ENCODE measurements around the gene PNKD. TPM values are rescaled to one million over a fixed set of nuclear protein-coding genes. Genes with fewer than 3 reads are reported as not detected.
"Not testable (repeated sequence)": the region's sequence is repeated elsewhere in the genome, so short reads cannot be mapped to it uniquely, and the experiment has no call there.

PNKD gene
- total RNA-seq, 1 experiment from 2014 or later: 25.5 TPM

- DNase-seq (ENCODE audit: low read depth, low spot score): no peak
- in situ Hi-C loops (cut with HindIII; ENCODE audit: low pct_unique_long_range_greater_than_20kb, low sequenced_read_pairs): no loop called here
These were observed 3.9 kb upstream of the PNKD start for GRCh38 chr2:218266316-218266979.

- in situ Hi-C loops (cut with HindIII; ENCODE audit: low pct_unique_long_range_greater_than_20kb, low sequenced_read_pairs): no loop called here
- DNase-seq (ENCODE audit: low read depth, low spot score): no peak
These were observed 3.1 kb upstream of the PNKD start for GRCh38 chr2:218267259-218267658.

GRCh38 chr2:218270721-218271486, 585 bp downstream of the PNKD start:
- DNase-seq (ENCODE audit: low read depth, low spot score): no peak
- in situ Hi-C loops (cut with HindIII; ENCODE audit: low pct_unique_long_range_greater_than_20kb, low sequenced_read_pairs): no loop called here

- no peak for DNase-seq (ENCODE audit: low read depth, low spot score)
- in situ Hi-C loops (cut with HindIII; ENCODE audit: low pct_unique_long_range_greater_than_20kb, low sequenced_read_pairs): no loop called here
These were observed 1.1 kb downstream of the PNKD start for GRCh38 chr2:218271487-218271797.

- DNase-seq (ENCODE audit: low read depth, low spot score): no peak
- in situ Hi-C loops (cut with HindIII; ENCODE audit: low pct_unique_long_range_greater_than_20kb, low sequenced_read_pairs): no loop called here
These were observed 1.7 kb downstream of the PNKD start for GRCh38 chr2:218271865-218272530.

GRCh38 chr2:218272531-218273212, 2.4 kb downstream of the PNKD start:
- DNase-seq (ENCODE audit: low read depth, low spot score): peak; percentile 94
- in situ Hi-C loops (cut with HindIII; ENCODE audit: low pct_unique_long_range_greater_than_20kb, low sequenced_read_pairs): no loop called here

- in situ Hi-C loops (cut with HindIII; ENCODE audit: low pct_unique_long_range_greater_than_20kb, low sequenced_read_pairs); DNase-seq (ENCODE audit: low read depth, low spot score): not testable (repeated sequence)
These were observed 3.0 kb downstream of the PNKD start for GRCh38 chr2:218273214-218273907.

- no peak for DNase-seq (ENCODE audit: low read depth, low spot score)
- in situ Hi-C loops (cut with HindIII; ENCODE audit: low pct_unique_long_range_greater_than_20kb, low sequenced_read_pairs): no loop called here
These were observed 3.6 kb downstream of the PNKD start for GRCh38 chr2:218273908-218274249.

GRCh38 chr2:218274586-218274985, 4.3 kb downstream of the PNKD start:
- in situ Hi-C loops (cut with HindIII; ENCODE audit: low pct_unique_long_range_greater_than_20kb, low sequenced_read_pairs): no loop called here

GRCh38 chr2:218275371-218276072, 5.2 kb downstream of the PNKD start:
- in situ Hi-C loops (cut with HindIII; ENCODE audit: low pct_unique_long_range_greater_than_20kb, low sequenced_read_pairs): no loop called here
- no peak for DNase-seq (ENCODE audit: low read depth, low spot score)

More at GRCh38 chr2:218274586-218274985, 4.3 kb downstream of the PNKD start:
- no peak for DNase-seq (ENCODE audit: low read depth, low spot score)

- in situ Hi-C loops (cut with HindIII; ENCODE audit: low pct_unique_long_range_greater_than_20kb, low sequenced_read_pairs): no loop called here
- no peak for DNase-seq (ENCODE audit: low read depth, low spot score)
These were observed 6.9 kb downstream of the PNKD start for GRCh38 chr2:218276986-218277755.

GRCh38 chr2:218277921-218278320, 7.6 kb downstream of the PNKD start:
- in situ Hi-C loops (cut with HindIII; ENCODE audit: low pct_unique_long_range_greater_than_20kb, low sequenced_read_pairs): no loop called here
- DNase-seq (ENCODE audit: low read depth, low spot score): no peak

GRCh38 chr2:218278531-218279360, 8.4 kb downstream of the PNKD start:
- DNase-seq (ENCODE audit: low read depth, low spot score): no peak

GRCh38 chr2:218280260-218280870, 10.0 kb downstream of the PNKD start:
- no peak for DNase-seq (ENCODE audit: low read depth, low spot score)
- in situ Hi-C loops (cut with HindIII; ENCODE audit: low pct_unique_long_range_greater_than_20kb, low sequenced_read_pairs): no loop called here

More at GRCh38 chr2:218278531-218279360, 8.4 kb downstream of the PNKD start:
- in situ Hi-C loops (cut with HindIII; ENCODE audit: low pct_unique_long_range_greater_than_20kb, low sequenced_read_pairs): no loop called here

- in situ Hi-C loops (cut with HindIII; ENCODE audit: low pct_unique_long_range_greater_than_20kb, low sequenced_read_pairs): no loop called here
- no peak for DNase-seq (ENCODE audit: low read depth, low spot score)
These were observed 11.1 kb downstream of the PNKD start for GRCh38 chr2:218281449-218281848.

Data from SK-MEL-5 (cell line).